Upper lobe of right lung (tissue), 1 donor: ENCODE measurements around the gene BCKDHA. TPM values are rescaled to one million over a fixed set of nuclear protein-coding genes. Genes with fewer than 3 reads are reported as not detected.

ENCODE experiments used
- ATAC-seq: fragments of 200-7000 bp; cut with Tn5 transposase; one replicate; pipeline ENCODE4 v1.9.1; 2020; ENCODE audit warnings: mild to moderate bottlenecking, moderate library complexity
- DNase-seq: peaks from one replicate; pipeline ENCODE4 v3.0.0-alpha.2; 2020
- H3K27ac ChIP-seq: fragments of 200-600 bp; one replicate; pipeline ENCODE4 v1.8.0; 2022
- H3K27me3 ChIP-seq: fragments of 200-600 bp; one replicate; pipeline ENCODE4 v1.8.0; 2022; ENCODE audit warnings: mild to moderate bottlenecking
- H3K36me3 ChIP-seq: fragments of 200-600 bp; one replicate; pipeline ENCODE4 v1.8.0; 2022
- H3K4me1 ChIP-seq: fragments of 200-600 bp; one replicate; pipeline ENCODE4 v1.8.0; 2022
- H3K4me3 ChIP-seq: fragments of 200-600 bp; one replicate; pipeline ENCODE4 v1.8.0; 2022; ENCODE audit warnings: mild to moderate bottlenecking
- H3K9me3 ChIP-seq: fragments of 200-600 bp; one replicate; pipeline ENCODE4 v1.8.0; 2022
- intact Hi-C: fragments of 100-400 bp; cut with DNase I; formaldehyde crosslinking; loops from one replicate; pipeline ENCODE4 v1.11.0; 2022
- total RNA-seq: library from RNA; stranded (reverse); fragmentation: NEBNext Ultra II Directional; extraction: Animal tissue kit (Norgen Biotek cat#: 25700); gene quantifications from one replicate; pipeline ENCODE4 v1.2.1, GENCODE V29; 2021
- TF ChIP-seq, protein P1 (sequence below): fragments of 200-600 bp; IDR thresholded peaks from one replicate; pipeline ENCODE4 v1.8.0; 2022; ENCODE audit warnings: antibody characterized with exemption
- donor health status: DM: no; HTN: yes; CAD: no; lungs with severe emphysema.

Gene BCKDHA
- total RNA-seq, 1 donor from 2014 or later: 15.0 TPM

DNA sequence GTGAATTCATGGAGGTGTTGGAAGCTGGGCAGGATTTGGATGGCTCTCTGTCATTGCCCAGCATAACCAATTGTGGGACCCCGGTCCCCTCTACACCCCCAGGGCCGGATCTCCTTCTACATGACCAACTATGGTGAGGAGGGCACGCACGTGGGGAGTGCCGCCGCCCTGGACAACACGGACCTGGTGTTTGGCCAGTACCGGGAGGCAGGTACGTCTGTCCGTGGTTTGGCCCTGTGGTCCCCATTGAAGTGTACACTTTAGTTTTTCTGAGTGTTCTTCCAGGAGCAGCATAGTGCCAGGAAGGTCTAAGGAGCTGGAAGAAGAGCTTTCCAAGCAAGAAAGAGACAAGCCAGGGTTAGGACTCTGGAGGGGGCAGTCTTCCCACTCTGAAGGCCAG lies 16.3 kb downstream of the BCKDHA start:
- DNase-seq (no peak), ATAC-seq (peak; percentile 6)
- TF ChIP-seq, protein P1, sequence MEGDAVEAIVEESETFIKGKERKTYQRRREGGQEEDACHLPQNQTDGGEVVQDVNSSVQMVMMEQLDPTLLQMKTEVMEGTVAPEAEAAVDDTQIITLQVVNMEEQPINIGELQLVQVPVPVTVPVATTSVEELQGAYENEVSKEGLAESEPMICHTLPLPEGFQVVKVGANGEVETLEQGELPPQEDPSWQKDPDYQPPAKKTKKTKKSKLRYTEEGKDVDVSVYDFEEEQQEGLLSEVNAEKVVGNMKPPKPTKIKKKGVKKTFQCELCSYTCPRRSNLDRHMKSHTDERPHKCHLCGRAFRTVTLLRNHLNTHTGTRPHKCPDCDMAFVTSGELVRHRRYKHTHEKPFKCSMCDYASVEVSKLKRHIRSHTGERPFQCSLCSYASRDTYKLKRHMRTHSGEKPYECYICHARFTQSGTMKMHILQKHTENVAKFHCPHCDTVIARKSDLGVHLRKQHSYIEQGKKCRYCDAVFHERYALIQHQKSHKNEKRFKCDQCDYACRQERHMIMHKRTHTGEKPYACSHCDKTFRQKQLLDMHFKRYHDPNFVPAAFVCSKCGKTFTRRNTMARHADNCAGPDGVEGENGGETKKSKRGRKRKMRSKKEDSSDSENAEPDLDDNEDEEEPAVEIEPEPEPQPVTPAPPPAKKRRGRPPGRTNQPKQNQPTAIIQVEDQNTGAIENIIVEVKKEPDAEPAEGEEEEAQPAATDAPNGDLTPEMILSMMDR: no peak
- Histone ChIP-seq H3K27ac (no peak overlapping the region), H3K27me3 (no peaks in the 10 kb centered on the region), H3K4me3 (no peak overlapping the region), H3K9me3 (no peaks in the 10 kb centered on the region), H3K36me3 (peaks cover 63% of the 10 kb centered on the region), H3K4me1 (peaks cover 37% of the 10 kb centered on the region)
- intact Hi-C loops: no loop called here

GRCh38 chr19:41414461-41414860 lies 16.8 kb downstream of the BCKDHA start:
- Histone ChIP-seq H3K4me1 (peaks cover 32% of the 10 kb centered on the region), H3K27me3 (no peaks in the 10 kb centered on the region), H3K9me3 (no peaks in the 10 kb centered on the region), H3K36me3 (peaks cover 68% of the 10 kb centered on the region), H3K27ac (peak overlapping the region; percentile 42), H3K4me3 (no peak overlapping the region)
- TF ChIP-seq, protein P1: no peak
- no peak for ATAC-seq
- no peak for DNase-seq
- intact Hi-C loops: no loop called here

DNA sequence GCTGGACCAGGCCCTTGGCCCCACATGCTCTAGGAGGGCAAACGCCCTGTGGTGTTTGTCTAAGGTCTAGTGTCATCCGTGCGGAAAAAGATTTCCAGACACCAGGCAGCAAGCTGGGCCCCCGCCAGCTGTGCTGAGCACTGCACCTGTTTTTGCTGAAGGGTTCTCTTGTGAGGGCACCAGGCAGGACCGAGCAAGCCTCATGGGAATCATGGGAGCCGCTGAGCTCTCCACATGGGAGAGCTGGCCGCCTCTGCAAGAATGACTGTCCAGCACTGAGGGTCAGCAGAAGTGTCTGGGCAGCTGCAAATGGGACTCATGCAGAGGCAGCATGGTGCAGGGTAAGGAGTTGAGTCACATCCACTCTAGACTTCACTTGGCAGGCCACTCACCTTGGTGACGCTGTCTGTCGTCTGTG lies 17.5 kb downstream of the BCKDHA start:
- peaks cover 74% of the 10 kb centered on the region for H3K36me3 ChIP-seq
- intact Hi-C loops: no loop called here
- TF ChIP-seq, protein P1: no peak
- H3K9me3 ChIP-seq: no peaks in the 10 kb centered on the region
- H3K27me3 ChIP-seq: no peaks in the 10 kb centered on the region
- no peak overlapping the region for H3K4me3 ChIP-seq
- peak; percentile 5 for ATAC-seq
- DNase-seq: no peak
- peaks cover 31% of the 10 kb centered on the region for H3K4me1 ChIP-seq
- H3K27ac ChIP-seq: peak overlapping the region; percentile 42

DNA sequence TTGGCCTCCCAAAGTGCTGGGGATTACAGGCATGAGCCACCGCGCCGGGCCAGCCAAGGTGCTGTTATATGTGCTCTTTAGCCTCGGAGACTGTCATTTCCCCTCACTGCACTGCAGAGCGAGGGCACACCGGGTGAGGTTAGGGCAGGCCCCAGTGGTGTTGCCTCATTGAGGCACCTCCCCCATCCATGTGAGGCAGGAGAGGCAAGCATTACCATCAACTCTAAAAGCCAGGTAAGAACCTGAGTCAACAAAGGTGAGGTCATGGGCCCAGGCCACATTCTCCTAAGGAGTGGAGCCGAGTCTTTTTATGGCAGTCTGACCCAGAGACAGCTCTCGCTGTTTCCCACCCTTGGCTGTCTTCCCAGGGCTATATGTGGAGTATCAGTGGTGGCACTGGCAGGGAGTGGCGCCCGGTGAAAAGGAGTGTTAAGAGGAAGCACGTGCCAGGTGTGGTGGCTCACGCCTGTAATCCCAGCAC lies 18.6 kb downstream of the BCKDHA start:
- Histone ChIP-seq H3K36me3 (peaks cover 76% of the 10 kb centered on the region), H3K4me3 (no peak overlapping the region), H3K27me3 (no peaks in the 10 kb centered on the region), H3K9me3 (no peaks in the 10 kb centered on the region), H3K4me1 (peaks cover 31% of the 10 kb centered on the region), H3K27ac (peak overlapping the region; percentile 42)
- ATAC-seq: peak; percentile 89
- TF ChIP-seq, protein P1: no peak
- intact Hi-C loops: no loop called here
- DNase-seq: peak; percentile 89

GRCh38 chr19:41420101-41420880 lies 22.7 kb downstream of the BCKDHA start:
- Histone ChIP-seq H3K4me3 (no peak overlapping the region), H3K9me3 (no peaks in the 10 kb centered on the region), H3K36me3 (peaks cover 86% of the 10 kb centered on the region), H3K4me1 (peaks cover 30% of the 10 kb centered on the region), H3K27ac (peak overlapping the region; percentile 73), H3K27me3 (no peaks in the 10 kb centered on the region)
- TF ChIP-seq, protein P1: no peak
- intact Hi-C loops: no loop called here
- DNase-seq: no peak
- peak; percentile 56 for ATAC-seq
